ENCODE measurements around the gene SLC25A13. TPM values are rescaled to one million over a fixed set of nuclear protein-coding genes. Genes with fewer than 3 reads are reported as not detected.

The SLC25A13 gene
- total RNA-seq, 1 experiment from 2014 or later = 52.5 TPM

DNA sequence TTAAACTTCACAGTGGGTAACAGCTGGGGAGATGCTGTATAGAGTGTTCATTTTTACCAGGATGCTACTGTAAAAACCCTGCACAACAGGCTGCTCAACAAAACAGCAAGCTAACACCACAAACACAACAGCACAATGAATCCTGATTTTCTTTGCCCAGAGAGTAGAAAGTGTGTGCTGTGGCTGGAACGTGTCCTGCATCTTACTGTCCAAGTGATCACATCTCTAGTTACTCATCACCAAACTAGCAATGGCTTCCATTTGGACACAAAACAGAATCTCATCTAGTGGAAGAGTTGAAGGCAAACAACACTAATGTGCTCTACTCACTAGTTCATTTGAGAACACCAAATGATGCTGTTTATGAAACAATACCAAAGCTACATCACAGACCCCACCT lies 121.2 kb downstream of the SLC25A13 start:
- Histone ChIP-seq H3K27me3 (ENCODE audit: insufficient read depth, low read depth) (no peaks in the 10 kb centered on the region), H3K9me2 (ENCODE audit: insufficient read depth) (no peaks in the 10 kb centered on the region), H3K27ac (no peak overlapping the region), H2AFZ (no peak overlapping the region), H3F3A (ENCODE audit: insufficient read depth, low read depth) (no peaks in the 10 kb centered on the region), H3K4me1 (replicated peaks; ENCODE audit: insufficient read depth) (no peaks in the 10 kb centered on the region), H3K4me2 (no peak overlapping the region), H3K4me3 (no peak overlapping the region), H3K36me3 (ENCODE audit: low read depth) (no peaks in the 10 kb centered on the region; the same call in 1 of the 2 replicates), H3K79me2 (ENCODE audit: low read depth) (no peaks in the 10 kb centered on the region), H4K20me1 (ENCODE audit: insufficient read depth) (no peaks in the 10 kb centered on the region), H3K9me3 (ENCODE audit: insufficient read depth, low read depth) (no peaks in the 10 kb centered on the region)
- no TSS peak for BruUV-seq (replicated peaks)
- ChIA-PET CTCF (no interaction called here), POLR2A (ENCODE audit: unreplicated experiment) (no interaction called here)
- DNase-seq = no peak
- no peak for TF ChIP-seq EZH2 (IDR thresholded peaks at IDR 0.05; ENCODE audit: low read depth)
- TF ChIP-seq, protein P1, sequence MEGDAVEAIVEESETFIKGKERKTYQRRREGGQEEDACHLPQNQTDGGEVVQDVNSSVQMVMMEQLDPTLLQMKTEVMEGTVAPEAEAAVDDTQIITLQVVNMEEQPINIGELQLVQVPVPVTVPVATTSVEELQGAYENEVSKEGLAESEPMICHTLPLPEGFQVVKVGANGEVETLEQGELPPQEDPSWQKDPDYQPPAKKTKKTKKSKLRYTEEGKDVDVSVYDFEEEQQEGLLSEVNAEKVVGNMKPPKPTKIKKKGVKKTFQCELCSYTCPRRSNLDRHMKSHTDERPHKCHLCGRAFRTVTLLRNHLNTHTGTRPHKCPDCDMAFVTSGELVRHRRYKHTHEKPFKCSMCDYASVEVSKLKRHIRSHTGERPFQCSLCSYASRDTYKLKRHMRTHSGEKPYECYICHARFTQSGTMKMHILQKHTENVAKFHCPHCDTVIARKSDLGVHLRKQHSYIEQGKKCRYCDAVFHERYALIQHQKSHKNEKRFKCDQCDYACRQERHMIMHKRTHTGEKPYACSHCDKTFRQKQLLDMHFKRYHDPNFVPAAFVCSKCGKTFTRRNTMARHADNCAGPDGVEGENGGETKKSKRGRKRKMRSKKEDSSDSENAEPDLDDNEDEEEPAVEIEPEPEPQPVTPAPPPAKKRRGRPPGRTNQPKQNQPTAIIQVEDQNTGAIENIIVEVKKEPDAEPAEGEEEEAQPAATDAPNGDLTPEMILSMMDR (conservative IDR thresholded peaks at IDR 0.05) = no peak
- intact Hi-C loops (cut with micrococcal nuclease; ENCODE audit: unreplicated experiment) = no loop called here

DNA sequence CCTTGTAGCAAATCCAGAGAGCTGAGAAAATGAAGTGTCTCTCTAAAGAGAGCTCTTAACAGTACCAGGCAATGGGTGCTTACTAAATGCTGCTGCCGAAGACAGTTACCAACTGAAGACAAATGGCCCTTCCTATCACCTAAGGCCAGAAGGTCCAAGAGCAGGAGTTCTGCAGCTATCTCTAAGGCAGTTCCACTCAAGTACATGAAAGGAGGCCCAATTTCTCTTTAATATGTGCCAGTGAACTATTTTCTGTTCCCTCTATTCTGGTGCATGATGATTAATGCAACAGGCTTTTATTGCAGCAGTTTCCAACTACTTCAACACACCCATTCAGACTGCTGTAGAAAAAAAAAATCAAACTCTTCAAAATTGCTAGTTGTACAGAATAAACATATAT lies 122.5 kb downstream of the SLC25A13 start:
- ChIA-PET POLR2A (ENCODE audit: unreplicated experiment) (no interaction called here), CTCF (no interaction called here)
- H3K9me2 ChIP-seq (ENCODE audit: insufficient read depth) = no peaks in the 10 kb centered on the region
- H3K36me3 ChIP-seq (ENCODE audit: low read depth) = no peaks in the 10 kb centered on the region; the same call in 1 of the 2 replicates
- BruUV-seq (replicated peaks) = no TSS peak
- no peaks in the 10 kb centered on the region for H3K9me3 ChIP-seq (ENCODE audit: insufficient read depth, low read depth)
- no peak overlapping the region for H2AFZ ChIP-seq
- H3K27ac ChIP-seq = no peak overlapping the region
- no peak overlapping the region for H3K4me2 ChIP-seq
- no peak for DNase-seq
- TF ChIP-seq, protein P1 (conservative IDR thresholded peaks at IDR 0.05) = no peak
- no peak for TF ChIP-seq EZH2 (IDR thresholded peaks at IDR 0.05; ENCODE audit: low read depth)
- no peaks in the 10 kb centered on the region for H3K4me1 ChIP-seq (replicated peaks; ENCODE audit: insufficient read depth)
- H3F3A ChIP-seq (ENCODE audit: insufficient read depth, low read depth) = no peaks in the 10 kb centered on the region
- H3K79me2 ChIP-seq (ENCODE audit: low read depth) = no peaks in the 10 kb centered on the region
- H4K20me1 ChIP-seq (ENCODE audit: insufficient read depth) = no peaks in the 10 kb centered on the region
- no peak overlapping the region for H3K4me3 ChIP-seq
- H3K27me3 ChIP-seq (ENCODE audit: insufficient read depth, low read depth) = no peaks in the 10 kb centered on the region
- intact Hi-C loops (cut with micrococcal nuclease; ENCODE audit: unreplicated experiment) = no loop called here

DNA sequence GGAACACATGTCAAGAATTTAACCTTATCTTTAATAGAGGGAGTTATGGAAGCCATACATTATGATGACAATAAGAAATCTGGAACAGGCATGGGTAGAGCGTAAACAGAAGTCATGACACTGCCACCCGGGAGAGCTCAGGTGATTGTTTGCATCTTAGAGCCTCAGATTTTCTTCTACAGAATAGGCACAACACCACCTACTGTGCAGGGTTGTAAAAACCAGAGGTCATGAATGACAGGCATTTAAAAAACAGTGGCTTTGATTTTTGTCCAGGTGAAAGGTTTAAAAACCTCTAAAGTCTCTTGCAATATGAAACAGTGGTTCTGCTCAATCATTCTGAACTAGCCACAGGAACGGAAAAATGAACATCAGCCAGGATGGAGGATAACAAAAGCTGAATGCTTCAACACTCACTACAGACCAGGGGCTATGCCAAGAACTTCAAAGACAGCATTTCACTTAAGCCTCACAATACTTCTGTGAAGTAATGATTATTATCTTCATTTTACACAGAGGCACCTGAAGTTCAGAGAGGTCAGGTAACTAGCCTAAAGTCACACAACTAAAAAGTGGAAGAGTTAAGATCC lies 123.8 kb downstream of the SLC25A13 start:
- Histone ChIP-seq H3K36me3 (ENCODE audit: low read depth) (peaks cover 2% of the 10 kb centered on the region; the same call in 1 of the 2 replicates), H3K4me3 (no peak overlapping the region), H3K27me3 (ENCODE audit: insufficient read depth, low read depth) (no peaks in the 10 kb centered on the region), H2AFZ (no peak overlapping the region), H3K9me3 (ENCODE audit: insufficient read depth, low read depth) (no peaks in the 10 kb centered on the region), H3K27ac (no peak overlapping the region), H3F3A (ENCODE audit: insufficient read depth, low read depth) (no peaks in the 10 kb centered on the region), H3K79me2 (ENCODE audit: low read depth) (no peaks in the 10 kb centered on the region), H4K20me1 (ENCODE audit: insufficient read depth) (no peaks in the 10 kb centered on the region), H3K4me1 (replicated peaks; ENCODE audit: insufficient read depth) (no peaks in the 10 kb centered on the region), H3K9me2 (ENCODE audit: insufficient read depth) (no peaks in the 10 kb centered on the region), H3K4me2 (no peak overlapping the region)
- TF ChIP-seq, protein P1 (conservative IDR thresholded peaks at IDR 0.05) = no peak
- ChIA-PET CTCF (no interaction called here), POLR2A (ENCODE audit: unreplicated experiment) (no interaction called here)
- intact Hi-C loops (cut with micrococcal nuclease; ENCODE audit: unreplicated experiment) = no loop called here
- no TSS peak for BruUV-seq (replicated peaks)
- DNase-seq = no peak

All from PC-9 (cell line).